Activated T-helper 2 cell treated with anti-CD3 and anti-CD28 coated beads, Interferon-gamma antibody, Interleukin-2, Interleukin-4, amounts not matched to agents 10 μg/mL and 5 μg/mL and 100 μg/mL, durations not matched to agents 14 hours and 24 hours and 36 hours (primary cell): ENCODE measurements around the gene ARFGEF3. TPM values are rescaled to one million over a fixed set of nuclear protein-coding genes. Genes with fewer than 3 reads are reported as not detected.

Experiments
- DNase-seq: peaks from one replicate; pipeline ENCODE4 v3.0.0; 2021; ENCODE audit warnings: low spot score
- H3K27ac Mint-ChIP-seq: one replicate; pipeline ENCODE4 v1.8.0; 2021; ENCODE audit warnings: mixed read lengths
- H3K27me3 Mint-ChIP-seq: one replicate; pipeline ENCODE4 v1.8.0; 2021; ENCODE audit warnings: low read depth, mixed read lengths
- H3K36me3 Mint-ChIP-seq: one replicate; pipeline ENCODE4 v1.8.0; 2021; ENCODE audit warnings: low read depth, mixed read lengths
- H3K4me1 Mint-ChIP-seq: one replicate; pipeline ENCODE4 v1.8.0; 2021; ENCODE audit warnings: low read depth, mixed read lengths
- H3K4me3 Mint-ChIP-seq: one replicate; pipeline ENCODE4 v1.8.0; 2021; ENCODE audit warnings: low read depth, mild to moderate bottlenecking, moderate library complexity, mixed read lengths
- H3K9me3 Mint-ChIP-seq: one replicate; pipeline ENCODE4 v1.8.0; 2021; ENCODE audit warnings: mixed read lengths
- intact Hi-C: fragments of 100-400 bp; cut with micrococcal nuclease; formaldehyde crosslinking; loops from one replicate; pipeline ENCODE4 v1.15.1; 2023
- total RNA-seq: library from RNA; stranded (reverse); gene quantifications from 2 replicates; pipeline ENCODE4 v1.2.3, GENCODE V29; 2022

ARFGEF3 gene
- total RNA-seq, 1 donor from 2014 or later: 0.55 TPM

DNA sequence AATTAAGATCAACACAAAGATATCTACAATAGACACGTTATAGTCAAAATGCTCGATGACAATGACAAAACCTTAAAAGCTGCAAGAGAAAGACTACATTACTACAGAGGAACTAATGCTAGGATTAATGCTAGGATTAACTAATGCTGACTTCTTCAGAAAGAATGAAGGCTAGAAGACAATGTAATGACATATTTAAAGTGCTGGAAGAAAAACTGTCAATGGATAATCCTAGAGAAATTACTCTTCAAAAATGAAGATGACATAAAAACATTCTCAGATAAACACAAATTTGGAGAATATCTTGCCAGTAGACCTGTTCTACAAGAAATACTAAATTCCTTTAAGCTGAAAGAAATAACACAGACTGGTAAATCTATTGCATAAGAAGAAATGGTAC lies 140.8 kb downstream of the ARFGEF3 start:
- DNase-seq: no peak

DNA sequence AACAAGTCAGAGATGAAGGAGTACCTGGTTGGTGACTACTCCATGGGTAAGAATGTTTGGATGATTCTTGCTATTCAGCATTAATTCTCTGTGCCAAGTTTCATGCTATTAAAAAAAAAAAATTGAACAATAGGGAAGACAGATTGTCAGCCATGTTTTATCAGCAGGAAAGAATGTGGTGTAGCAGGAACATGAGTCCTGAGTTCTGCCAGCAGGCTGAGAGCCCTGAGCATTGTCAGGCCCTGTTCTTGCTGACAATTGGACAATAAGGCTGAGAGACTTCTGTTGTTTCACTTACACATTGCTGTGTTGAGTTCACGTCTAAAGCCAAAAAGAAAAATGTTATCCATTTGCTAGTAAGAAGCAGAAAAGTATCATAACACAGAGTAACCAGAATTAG lies 145.6 kb downstream of the ARFGEF3 start:
- Mint-ChIP-seq H3K4me3 (no peak overlapping the region), H3K27ac (no peak overlapping the region), H3K9me3 (no peaks in the 10 kb centered on the region), H3K27me3 (peaks cover 11% of the 10 kb centered on the region), H3K4me1 (no peaks in the 10 kb centered on the region), H3K36me3 (no peaks in the 10 kb centered on the region)
- intact Hi-C loops: no loop called here
- DNase-seq: no peak

More for the DNA sequence above, 140.8 kb downstream of the ARFGEF3 start:
- H3K36me3 Mint-ChIP-seq: no peaks in the 10 kb centered on the region
- H3K27me3 Mint-ChIP-seq: peaks cover 10% of the 10 kb centered on the region
- no peak overlapping the region for H3K4me3 Mint-ChIP-seq
- intact Hi-C loops: no loop called here
- no peak overlapping the region for H3K27ac Mint-ChIP-seq
- H3K9me3 Mint-ChIP-seq: no peaks in the 10 kb centered on the region
- peaks cover 4% of the 10 kb centered on the region for H3K4me1 Mint-ChIP-seq

DNA sequence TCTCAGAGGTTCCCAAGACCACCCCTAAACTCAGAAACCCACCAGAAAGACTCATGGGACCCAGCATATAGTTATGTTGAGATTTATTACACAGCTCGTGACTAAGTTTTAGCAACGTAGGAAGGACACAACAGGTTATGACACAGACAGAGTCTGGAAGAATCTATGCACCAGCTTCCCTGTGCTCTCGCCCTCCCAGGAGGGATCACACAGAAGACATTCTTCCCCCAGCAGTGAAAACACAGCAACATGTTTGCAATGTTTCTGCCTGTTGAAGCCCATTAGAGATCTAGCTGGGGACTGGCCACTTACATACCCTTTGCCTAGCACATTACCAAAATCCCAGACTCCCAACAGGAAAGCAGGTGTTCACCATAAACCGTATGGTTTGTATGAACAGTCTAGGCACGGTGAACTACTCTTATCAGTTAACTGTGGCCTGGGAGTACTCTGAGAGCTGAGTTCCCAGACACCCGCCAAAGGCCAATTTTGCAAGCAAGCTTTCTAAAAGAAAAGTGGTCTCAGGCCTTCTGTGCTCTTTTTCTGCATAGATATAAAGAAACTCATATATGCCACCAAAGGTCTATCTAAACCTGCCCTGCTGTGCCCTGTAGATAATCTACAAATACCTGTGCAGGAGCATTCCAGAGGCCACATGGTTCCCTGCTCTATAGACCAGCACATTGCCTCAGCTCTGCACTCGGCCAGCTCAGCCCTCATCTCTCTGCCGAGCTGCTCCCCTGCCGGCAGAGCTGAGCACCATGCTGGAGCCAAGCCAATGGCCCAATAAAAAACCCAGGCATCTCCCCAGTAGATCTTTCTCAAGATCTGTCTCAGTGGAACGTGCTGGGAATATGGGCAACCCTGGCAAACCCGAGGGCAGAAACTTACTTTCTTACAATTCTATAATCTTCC lies 146.3 kb downstream of the ARFGEF3 start:
- intact Hi-C loops: no loop called here
- DNase-seq: no peak
- H3K4me3 Mint-ChIP-seq: no peak overlapping the region
- H3K4me1 Mint-ChIP-seq: no peaks in the 10 kb centered on the region
- H3K27ac Mint-ChIP-seq: no peak overlapping the region
- no peaks in the 10 kb centered on the region for H3K36me3 Mint-ChIP-seq
- H3K9me3 Mint-ChIP-seq: no peaks in the 10 kb centered on the region
- H3K27me3 Mint-ChIP-seq: peaks cover 13% of the 10 kb centered on the region

DNA sequence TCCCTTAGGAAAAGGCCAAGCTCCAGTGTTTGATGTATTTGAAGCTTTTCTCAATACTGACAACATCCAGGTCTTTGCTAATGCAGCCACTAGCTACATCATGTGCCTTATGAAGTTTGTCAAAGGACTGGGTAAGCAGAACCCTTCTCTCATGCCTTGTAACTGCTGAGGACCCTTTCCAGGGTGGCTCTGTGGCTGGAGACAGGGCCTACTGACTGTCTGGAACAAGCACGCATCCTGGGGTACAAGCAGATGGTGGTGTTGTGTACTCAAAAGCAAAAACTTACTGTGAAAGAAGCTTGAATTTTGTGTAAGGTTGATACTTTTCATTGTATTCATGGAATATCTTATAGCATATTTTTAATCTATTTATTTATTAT lies 147.0 kb downstream of the ARFGEF3 start:
- Mint-ChIP-seq H3K36me3 (no peaks in the 10 kb centered on the region), H3K4me1 (no peaks in the 10 kb centered on the region), H3K27me3 (peaks cover 13% of the 10 kb centered on the region), H3K9me3 (no peaks in the 10 kb centered on the region), H3K27ac (no peak overlapping the region), H3K4me3 (no peak overlapping the region)
- no peak for DNase-seq
- intact Hi-C loops: no loop called here

DNA sequence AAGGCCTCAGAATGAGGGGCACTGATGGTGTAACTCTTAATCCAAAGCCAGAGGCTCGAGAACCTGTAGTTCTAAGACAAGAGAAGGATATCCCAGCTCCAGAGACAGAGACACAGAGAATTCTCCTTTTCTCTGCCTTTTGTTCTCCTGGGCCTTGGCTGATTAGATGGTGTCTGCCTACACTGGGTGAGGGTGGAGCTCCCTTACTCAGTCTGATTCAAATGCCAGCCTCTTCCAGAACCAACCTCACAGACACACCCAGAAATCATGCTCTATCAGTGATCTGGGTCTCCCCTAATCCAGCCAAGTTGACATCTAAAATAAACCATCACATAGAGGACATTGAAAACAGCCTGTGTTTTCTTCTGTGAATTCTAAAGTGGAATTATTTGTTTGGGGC lies 148.0 kb downstream of the ARFGEF3 start:
- H3K4me1 Mint-ChIP-seq: no peaks in the 10 kb centered on the region
- DNase-seq: no peak
- intact Hi-C loops: no loop called here
- H3K36me3 Mint-ChIP-seq: no peaks in the 10 kb centered on the region
- H3K27me3 Mint-ChIP-seq: peaks cover 11% of the 10 kb centered on the region
- H3K4me3 Mint-ChIP-seq: no peak overlapping the region
- H3K27ac Mint-ChIP-seq: no peak overlapping the region
- H3K9me3 Mint-ChIP-seq: no peaks in the 10 kb centered on the region

DNA sequence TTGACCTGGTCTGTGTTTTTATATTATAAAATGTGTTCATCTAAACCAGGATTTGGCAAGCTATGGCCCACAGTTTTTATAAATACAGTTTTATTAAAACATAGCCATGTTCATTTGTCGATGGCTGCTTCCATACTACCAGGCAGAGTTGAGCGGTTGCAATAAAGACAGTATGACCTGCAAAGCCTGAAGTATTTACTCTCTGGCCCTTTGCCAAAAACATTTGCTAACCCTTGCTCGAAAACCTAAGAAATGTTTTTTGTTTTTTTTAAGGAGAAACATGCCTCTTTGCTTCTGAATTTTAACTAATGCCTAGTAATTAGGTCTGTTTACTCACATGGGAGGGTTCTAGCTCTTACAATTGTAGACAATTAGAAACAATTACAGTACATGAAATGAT lies 148.6 kb downstream of the ARFGEF3 start:
- H3K36me3 Mint-ChIP-seq: no peaks in the 10 kb centered on the region
- peaks cover 10% of the 10 kb centered on the region for H3K27me3 Mint-ChIP-seq
- no peaks in the 10 kb centered on the region for H3K4me1 Mint-ChIP-seq
- intact Hi-C loops: no loop called here
- DNase-seq: no peak
- no peaks in the 10 kb centered on the region for H3K9me3 Mint-ChIP-seq
- no peak overlapping the region for H3K4me3 Mint-ChIP-seq
- no peak overlapping the region for H3K27ac Mint-ChIP-seq

DNA sequence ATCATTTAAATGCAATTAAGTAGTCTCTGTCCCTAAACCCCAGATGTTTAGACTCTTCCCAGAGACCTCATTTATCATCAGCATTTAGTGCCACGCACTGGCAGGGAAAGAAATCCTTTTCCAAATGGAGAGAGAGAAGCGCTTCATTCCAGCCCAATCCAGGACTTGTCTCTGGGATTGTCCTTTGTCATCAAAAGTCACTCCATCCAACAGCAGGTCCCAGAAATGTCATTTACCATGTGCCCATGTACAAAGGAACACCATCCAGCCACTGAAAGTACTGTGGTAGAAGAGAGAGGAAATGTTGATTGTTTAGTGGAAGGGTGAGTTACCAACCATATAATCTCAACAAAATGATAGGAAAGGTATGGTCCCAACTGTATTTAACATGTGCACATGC lies 149.1 kb downstream of the ARFGEF3 start:
- H3K4me1 Mint-ChIP-seq: no peaks in the 10 kb centered on the region
- intact Hi-C loops: no loop called here
- peaks cover 7% of the 10 kb centered on the region for H3K27me3 Mint-ChIP-seq
- H3K36me3 Mint-ChIP-seq: no peaks in the 10 kb centered on the region
- DNase-seq: no peak
- H3K27ac Mint-ChIP-seq: no peak overlapping the region
- H3K9me3 Mint-ChIP-seq: no peaks in the 10 kb centered on the region
- H3K4me3 Mint-ChIP-seq: no peak overlapping the region

DNA sequence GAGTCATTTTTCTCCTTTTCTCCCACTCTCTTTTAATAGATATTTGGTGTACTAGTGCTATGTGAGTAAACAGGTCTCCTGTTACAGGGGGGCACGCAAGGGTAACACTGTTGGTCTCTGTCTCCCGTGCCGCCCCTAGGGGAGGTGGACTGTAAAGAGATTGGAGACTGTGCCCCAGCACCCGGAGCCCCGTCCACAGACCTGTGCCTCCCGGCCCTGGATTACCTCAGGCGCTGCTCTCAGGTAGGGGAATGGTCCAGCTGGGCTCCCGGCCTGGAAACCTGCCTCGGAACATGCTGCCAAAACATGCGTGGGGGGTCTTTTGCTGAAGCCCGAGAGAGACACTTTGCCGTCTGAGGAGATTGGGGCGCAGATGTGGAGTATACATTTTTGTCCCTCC lies 149.5 kb downstream of the ARFGEF3 start:
- H3K36me3 Mint-ChIP-seq: no peaks in the 10 kb centered on the region
- H3K9me3 Mint-ChIP-seq: no peaks in the 10 kb centered on the region
- no peak for DNase-seq
- H3K4me1 Mint-ChIP-seq: no peaks in the 10 kb centered on the region
- no peak overlapping the region for H3K4me3 Mint-ChIP-seq
- no peak overlapping the region for H3K27ac Mint-ChIP-seq
- peaks cover 5% of the 10 kb centered on the region for H3K27me3 Mint-ChIP-seq
- intact Hi-C loops: no loop called here

DNA sequence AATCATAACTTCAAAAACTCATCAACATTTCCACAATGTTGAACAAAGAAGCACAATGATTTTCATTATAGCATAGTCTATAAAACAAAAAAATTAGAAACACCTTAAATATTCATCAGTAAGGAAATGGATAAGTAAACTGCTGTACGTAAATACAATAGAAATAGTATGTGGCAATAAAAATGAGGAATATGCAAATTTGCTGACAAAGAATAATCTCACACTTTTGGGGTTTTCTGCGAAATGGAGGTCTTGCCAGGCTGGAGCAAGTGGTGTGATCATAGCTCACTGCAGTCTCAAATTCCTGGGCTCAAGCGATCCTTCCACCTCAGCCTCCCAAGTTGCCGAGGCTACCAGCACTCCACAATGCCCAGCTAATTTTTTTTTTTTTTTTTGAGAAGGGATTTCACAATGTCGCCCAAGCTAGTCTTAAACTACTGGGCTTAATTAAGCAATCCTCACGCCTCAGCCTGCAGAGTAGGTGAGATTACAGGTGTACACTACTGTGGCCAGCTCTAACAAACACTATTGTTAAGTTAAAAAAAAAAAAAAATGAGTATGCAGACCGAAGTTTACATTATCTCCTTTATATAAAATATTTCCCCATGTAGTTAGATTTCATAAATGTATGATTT lies 157.1 kb downstream of the ARFGEF3 start:
- peaks cover 10% of the 10 kb centered on the region for H3K27me3 Mint-ChIP-seq
- no peaks in the 10 kb centered on the region for H3K36me3 Mint-ChIP-seq
- H3K9me3 Mint-ChIP-seq: peaks cover 4% of the 10 kb centered on the region
- H3K27ac Mint-ChIP-seq: no peak overlapping the region
- no peaks in the 10 kb centered on the region for H3K4me1 Mint-ChIP-seq
- no peak for DNase-seq
- intact Hi-C loops: no loop called here
- H3K4me3 Mint-ChIP-seq: no peak overlapping the region

DNA sequence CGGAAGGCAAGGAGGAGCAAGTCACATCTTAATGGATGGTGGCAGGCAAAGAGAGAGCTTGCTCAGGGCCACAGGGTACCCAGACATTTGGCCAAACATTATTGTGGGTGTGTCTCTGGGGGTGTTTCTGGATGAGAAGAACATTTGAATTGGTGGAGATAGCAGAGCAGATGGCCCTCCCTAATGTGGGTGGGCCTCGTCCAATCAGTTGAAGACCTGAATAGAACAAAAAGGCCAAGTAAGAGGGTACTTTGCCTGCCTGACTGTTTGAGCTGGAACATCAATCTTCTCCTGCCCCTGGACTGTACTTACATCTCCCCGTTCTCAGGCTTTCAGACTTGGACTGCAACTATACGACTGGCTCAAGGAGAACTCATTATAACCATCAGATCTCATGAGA lies 160.2 kb downstream of the ARFGEF3 start:
- H3K4me3 Mint-ChIP-seq: no peak overlapping the region
- peaks cover 9% of the 10 kb centered on the region for H3K27me3 Mint-ChIP-seq
- no peaks in the 10 kb centered on the region for H3K4me1 Mint-ChIP-seq
- H3K9me3 Mint-ChIP-seq: peaks cover 4% of the 10 kb centered on the region
- intact Hi-C loops: no loop called here
- DNase-seq: no peak
- H3K36me3 Mint-ChIP-seq: no peaks in the 10 kb centered on the region
- H3K27ac Mint-ChIP-seq: no peak overlapping the region

DNA sequence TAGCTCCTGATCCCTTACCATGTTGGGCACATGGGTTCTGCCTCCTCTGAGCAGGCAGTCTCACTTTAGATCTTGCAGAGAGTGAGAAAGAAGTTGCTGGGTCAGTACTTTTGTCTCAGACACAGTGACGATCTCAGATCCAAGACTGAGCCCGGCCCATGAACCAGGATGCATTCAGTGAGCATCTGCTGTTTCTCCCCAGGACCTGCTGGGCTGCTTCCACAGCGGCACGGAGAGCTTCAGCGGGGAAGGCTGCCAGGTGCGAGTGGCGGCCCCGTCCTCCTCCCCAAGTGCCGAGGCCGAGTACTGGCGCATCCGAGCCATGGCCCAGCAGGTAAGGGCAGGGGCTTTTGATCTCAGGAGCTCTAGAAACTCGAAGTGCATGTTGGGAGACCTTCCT lies 162.1 kb downstream of the ARFGEF3 start:
- no peaks in the 10 kb centered on the region for H3K4me1 Mint-ChIP-seq

DNA sequence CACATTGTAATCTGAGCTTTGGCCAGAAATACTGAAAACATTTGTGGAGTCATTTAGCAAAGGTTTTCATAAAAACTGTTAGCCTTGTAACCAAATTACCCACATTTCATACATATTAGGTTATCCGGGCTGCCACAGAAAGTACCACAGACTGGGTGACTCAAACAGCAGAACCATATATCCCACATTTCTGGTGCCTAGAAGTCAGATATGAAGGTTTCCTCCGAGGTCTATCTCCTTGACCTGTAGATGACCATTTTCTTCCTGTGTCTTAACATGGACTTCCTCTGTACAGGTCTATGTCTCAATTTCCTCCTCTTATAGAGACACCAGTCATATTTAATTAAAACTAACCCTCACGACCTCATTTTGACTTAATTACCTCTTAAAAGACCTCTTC lies 166.5 kb downstream of the ARFGEF3 start:
- no peak for DNase-seq
- no peaks in the 10 kb centered on the region for H3K9me3 Mint-ChIP-seq
- H3K4me1 Mint-ChIP-seq: no peaks in the 10 kb centered on the region
- intact Hi-C loops: no loop called here
- H3K27ac Mint-ChIP-seq: no peak overlapping the region
- no peaks in the 10 kb centered on the region for H3K36me3 Mint-ChIP-seq
- peaks cover 5% of the 10 kb centered on the region for H3K27me3 Mint-ChIP-seq
- no peak overlapping the region for H3K4me3 Mint-ChIP-seq

More for the DNA sequence above, 162.1 kb downstream of the ARFGEF3 start:
- H3K4me3 Mint-ChIP-seq: no peak overlapping the region
- peaks cover 4% of the 10 kb centered on the region for H3K9me3 Mint-ChIP-seq
- intact Hi-C loops: no loop called here
- H3K27me3 Mint-ChIP-seq: peaks cover 9% of the 10 kb centered on the region
- H3K27ac Mint-ChIP-seq: no peak overlapping the region
- no peak for DNase-seq
- H3K36me3 Mint-ChIP-seq: no peaks in the 10 kb centered on the region

DNA sequence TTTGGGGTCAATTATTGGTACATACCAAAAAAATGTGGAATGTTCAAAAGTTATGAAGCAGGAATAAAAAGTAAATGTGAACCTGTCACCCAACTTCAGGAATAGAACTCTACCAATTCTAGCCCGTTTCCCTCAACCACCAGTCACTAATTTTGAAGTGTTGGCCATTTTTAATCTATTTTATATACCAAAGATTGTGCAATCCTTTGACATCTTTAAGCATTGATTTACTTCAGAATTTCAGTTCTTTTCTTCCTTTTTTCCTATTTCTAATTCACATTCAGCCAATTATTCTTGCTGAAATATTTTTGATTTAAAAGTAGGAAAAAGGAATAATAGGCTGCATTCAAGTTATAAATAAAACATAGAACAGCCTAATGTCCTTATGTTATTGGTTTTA lies 169.0 kb downstream of the ARFGEF3 start:
- no peaks in the 10 kb centered on the region for H3K36me3 Mint-ChIP-seq
- no peak overlapping the region for H3K4me3 Mint-ChIP-seq
- intact Hi-C loops: no loop called here
- H3K9me3 Mint-ChIP-seq: no peaks in the 10 kb centered on the region
- no peaks in the 10 kb centered on the region for H3K4me1 Mint-ChIP-seq
- H3K27me3 Mint-ChIP-seq: peaks cover 5% of the 10 kb centered on the region
- H3K27ac Mint-ChIP-seq: no peak overlapping the region
- DNase-seq: no peak
